Naive B cell (primary cell): ENCODE data around the gene KIAA0753. TPM values are rescaled to one million over a fixed set of nuclear protein-coding genes. Genes with fewer than 3 reads are reported as not detected.
"Not testable (repeated sequence)": the region's sequence is repeated elsewhere in the genome, so short reads cannot be mapped to it uniquely, and the experiment has no call there.

Experiments used
- ATAC-seq, 2 donors: fragments of 150-1000 bp; cut with Tn5 transposase; 2 replicates each; pipeline ENCODE4 v1.10.0; 2021; ENCODE audit warnings: low read depth in 2 of 2, mild to moderate bottlenecking in 2 of 2, moderate library complexity in 2 of 2
- DNase-seq: peaks from one replicate; pipeline ENCODE4 v3.0.0; 2022
- H3K27ac Mint-ChIP-seq, 6 donors: one replicate each; pipeline ENCODE4 v1.8.0; 2020 to 2022; ENCODE audit warnings: mild to moderate bottlenecking in 6 of 6, mixed read lengths in 6 of 6, moderate library complexity in 5 of 6, inconsistent platforms in 2 of 6
- H3K27me3 Mint-ChIP-seq, 3 donors: one replicate each; pipeline ENCODE4 v1.8.0; 2021 to 2022; ENCODE audit warnings: mixed read lengths in 3 of 3, mild to moderate bottlenecking in 1 of 3
- H3K36me3 Mint-ChIP-seq, 2 donors: one replicate each; pipeline ENCODE4 v1.8.0; 2020 to 2022; ENCODE audit warnings: mixed read lengths in 2 of 2, inconsistent platforms in 1 of 2, mild to moderate bottlenecking in 1 of 2
- H3K4me1 Mint-ChIP-seq, 3 donors: one replicate each; pipeline ENCODE4 v1.8.0; 2020 to 2022; ENCODE audit warnings: mixed read lengths in 3 of 3, inconsistent platforms in 1 of 3, mild to moderate bottlenecking in 1 of 3, moderate library complexity in 1 of 3
- H3K4me3 Mint-ChIP-seq, 8 donors: one replicate each; pipeline ENCODE4 v1.8.0; 2020 to 2022; ENCODE audit warnings: mild to moderate bottlenecking in 8 of 8, mixed read lengths in 8 of 8, moderate library complexity in 8 of 8, inconsistent platforms in 2 of 8
- H3K9me3 Mint-ChIP-seq, 7 donors: one replicate each; pipeline ENCODE4 v1.8.0; 2020 to 2022; ENCODE audit warnings: mixed read lengths in 7 of 7, mild to moderate bottlenecking in 5 of 7, inconsistent platforms in 2 of 7, moderate library complexity in 1 of 7
- polyA plus RNA-seq, 6 donors: library from polyadenylated mRNA; unstranded; fragments of 300-500 nt; fragmentation: Illumina TruSeq; gene quantifications; one replicate each; pipeline ENCODE4 v1.2.3, GENCODE V29; 2021; ENCODE audit warnings: low read depth in 6 of 6

KIAA0753 gene
- polyA plus RNA-seq, 6 donors from 2014 or later, result 2.8 to 5.9 (median 3.2) TPM

DNA sequence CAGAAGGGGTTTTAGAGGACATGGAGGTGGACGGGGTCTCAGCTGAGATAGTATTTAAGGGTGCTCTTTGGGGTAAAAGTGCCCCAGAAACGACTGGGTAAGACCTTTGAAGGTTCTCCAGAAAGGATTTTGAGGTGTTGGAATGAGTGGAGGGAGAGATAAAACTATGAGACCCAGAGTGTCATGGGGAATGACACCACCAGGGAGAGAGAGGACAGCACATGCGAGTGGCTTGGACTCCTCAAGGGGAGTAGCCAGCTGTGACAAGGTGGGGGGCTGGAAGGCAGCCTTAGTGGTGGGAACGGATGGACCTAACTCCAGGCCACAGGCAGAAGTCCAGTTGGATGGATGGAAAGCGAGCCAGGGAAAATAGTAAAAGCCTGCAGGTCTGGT lies 64.9 kb downstream of the KIAA0753 start:
- H3K27ac Mint-ChIP-seq, result peak overlapping the region; percentile 54 to 95 (median 90)
- H3K4me1 Mint-ChIP-seq, result peaks cover 25 to 47% (median 38%) of the 10 kb centered on the region in 3 donors
- ATAC-seq (no peak), DNase-seq (no peak)
- H3K4me3 Mint-ChIP-seq, result peak overlapping the region; percentile 37 to 92 (median 86)
- no peaks in the 10 kb centered on the region for H3K27me3 Mint-ChIP-seq
- peaks cover 11 to 12% of the 10 kb centered on the region in 2 donors for H3K36me3 Mint-ChIP-seq
- no peaks in the 10 kb centered on the region for H3K9me3 Mint-ChIP-seq

DNA sequence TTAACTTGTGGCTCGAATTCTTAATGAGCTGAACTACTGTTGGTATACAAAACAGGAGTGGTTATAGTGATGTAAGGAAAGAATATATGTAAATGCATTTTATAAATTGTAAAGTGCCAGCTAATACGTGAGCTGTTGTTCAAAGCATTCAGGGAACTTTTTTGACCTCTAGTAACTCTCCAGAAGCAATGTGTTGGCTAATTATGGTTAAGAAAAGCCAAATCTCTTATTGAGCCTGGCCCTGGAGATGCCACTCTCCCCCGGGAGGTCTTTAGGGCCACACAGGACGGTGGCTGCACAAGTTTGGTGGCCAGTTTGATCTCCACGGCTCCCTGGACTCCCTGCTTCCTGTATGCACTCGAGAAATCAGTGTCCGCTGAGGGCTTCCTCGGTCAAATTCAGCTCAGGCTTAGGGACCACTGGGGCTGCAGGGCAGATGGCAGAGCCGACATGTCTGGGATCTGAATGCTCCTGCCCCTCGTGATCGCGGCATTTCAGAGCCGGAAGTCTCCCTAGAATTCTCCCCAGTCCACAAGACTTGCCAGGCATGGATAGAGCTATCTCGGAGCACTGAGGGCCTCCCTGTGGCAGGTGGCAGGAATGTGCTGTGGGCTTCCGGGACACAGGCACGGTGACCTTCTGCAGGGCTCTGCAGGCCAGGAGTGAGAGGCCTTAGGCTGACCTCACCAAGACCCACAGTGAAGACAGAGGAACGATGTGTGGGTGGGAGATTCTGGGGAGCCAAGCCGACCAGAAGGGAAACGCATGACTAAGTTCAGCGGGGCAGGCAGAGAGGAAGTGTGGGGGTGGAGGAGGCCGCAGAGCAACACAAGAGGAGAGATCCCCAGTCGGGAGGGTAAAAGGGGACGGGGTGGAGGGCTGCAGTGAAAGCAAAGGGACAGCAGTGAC lies 65.6 kb downstream of the KIAA0753 start:
- Mint-ChIP-seq H3K27ac (peak overlapping the region; percentile 68 to 95 (median 90)), H3K4me3 (peak overlapping the region; percentile 32 to 92 (median 86)), H3K4me1 (peaks cover 25 to 49% (median 41%) of the 10 kb centered on the region in 3 donors), H3K27me3 (no peaks in the 10 kb centered on the region), H3K9me3 (no peaks in the 10 kb centered on the region), H3K36me3 (peaks cover 11 to 12% of the 10 kb centered on the region in 2 donors)
- ATAC-seq, result peak; percentile 99 to 100
- peak; percentile 47 for DNase-seq

DNA sequence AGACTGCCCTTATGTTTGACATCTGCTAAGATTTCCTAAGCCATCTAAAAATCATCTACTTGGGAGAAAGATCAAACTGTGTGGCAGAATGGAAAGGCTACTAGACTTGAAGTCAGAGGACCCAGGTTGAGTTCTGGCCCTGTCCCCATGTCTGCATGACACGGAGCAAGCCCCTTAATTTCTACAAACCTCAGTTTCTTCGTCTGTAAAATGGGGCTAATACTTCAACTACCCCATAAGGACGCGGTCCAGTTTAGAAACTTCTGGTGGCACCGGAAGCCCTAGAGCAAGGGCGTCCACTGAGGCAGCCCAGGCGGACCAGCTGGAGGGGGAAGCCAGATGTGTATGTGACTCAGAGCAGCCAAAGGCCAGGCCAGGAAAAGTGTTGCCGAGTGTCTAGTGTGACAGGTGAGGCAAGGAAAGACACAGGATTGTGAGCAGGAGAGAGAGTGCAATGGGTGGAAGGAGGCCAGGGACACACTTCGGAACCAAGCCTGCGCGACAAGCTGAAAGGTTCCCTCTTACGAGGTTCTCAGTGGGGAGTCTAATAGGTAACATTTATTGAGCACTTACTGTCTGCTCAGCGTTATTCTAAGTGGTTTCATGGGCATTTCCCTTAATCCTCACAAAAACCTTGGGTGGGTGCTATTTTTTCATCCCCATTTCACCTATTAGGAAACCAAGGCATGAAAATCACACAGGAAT lies 66.4 kb downstream of the KIAA0753 start:
- DNase-seq (no peak), ATAC-seq (no peak)
- H3K9me3 Mint-ChIP-seq, result no peaks in the 10 kb centered on the region
- peak overlapping the region in 2 of 6 donors; percentile 28 to 37 for H3K27ac Mint-ChIP-seq
- H3K4me3 Mint-ChIP-seq, result peak overlapping the region in 4 of 8 donors; percentile 9 to 86 (median 30)
- H3K36me3 Mint-ChIP-seq, result peaks cover 11 to 12% of the 10 kb centered on the region in 2 donors
- no peaks in the 10 kb centered on the region for H3K27me3 Mint-ChIP-seq
- peaks cover 25 to 51% (median 48%) of the 10 kb centered on the region in 3 donors for H3K4me1 Mint-ChIP-seq

DNA sequence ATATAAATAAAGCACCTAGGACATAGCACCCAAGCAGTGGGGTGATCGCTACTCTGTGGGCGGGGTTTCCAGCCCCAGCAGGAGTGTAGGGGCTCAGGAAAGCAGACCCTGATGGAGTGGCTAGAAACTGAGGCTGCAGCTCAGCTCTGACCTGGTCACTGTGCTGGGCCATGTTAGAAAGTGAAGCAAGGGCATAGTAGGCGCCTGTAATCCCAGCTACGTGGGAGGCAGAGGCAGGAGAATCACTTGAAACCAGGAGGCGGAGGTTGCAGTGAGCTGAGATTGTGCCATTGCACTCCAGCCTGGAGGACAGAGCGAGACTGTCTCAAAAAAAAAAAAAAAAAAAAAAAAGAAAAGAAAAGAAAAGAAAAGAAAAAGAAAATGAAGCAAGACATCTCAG lies 67.0 kb downstream of the KIAA0753 start:
- not testable (repeated sequence) for H3K27ac Mint-ChIP-seq, H3K27me3 Mint-ChIP-seq, H3K9me3 Mint-ChIP-seq, DNase-seq, ATAC-seq
- peak overlapping the region in 1 of 8 donors; percentile 47 for H3K4me3 Mint-ChIP-seq
- peaks cover 25 to 51% (median 48%) of the 10 kb centered on the region in 3 donors for H3K4me1 Mint-ChIP-seq
- peaks cover 11 to 12% of the 10 kb centered on the region in 2 donors for H3K36me3 Mint-ChIP-seq

DNA sequence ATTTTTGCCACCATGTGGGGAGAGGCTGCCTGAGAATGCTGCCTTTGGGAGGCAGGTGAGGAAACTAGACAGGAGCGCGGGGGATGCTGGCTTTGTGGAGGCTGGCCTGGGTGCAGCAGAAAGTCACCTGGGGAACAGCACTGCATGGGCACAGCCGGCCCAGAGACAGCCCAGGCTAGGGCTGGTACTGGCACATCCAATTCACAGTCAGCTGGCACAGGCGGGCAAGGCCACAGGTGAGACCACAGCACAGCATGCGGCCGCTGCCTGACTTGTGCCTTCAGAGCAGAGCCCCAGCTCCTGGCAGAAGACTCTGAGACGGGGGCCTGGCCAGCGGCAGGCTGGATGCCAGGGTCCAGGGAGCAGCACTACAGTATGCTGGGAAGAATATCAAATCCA lies 67.5 kb downstream of the KIAA0753 start:
- H3K27me3 Mint-ChIP-seq, result no peaks in the 10 kb centered on the region
- no peak for ATAC-seq
- no peak overlapping the region for H3K4me3 Mint-ChIP-seq
- H3K27ac Mint-ChIP-seq, result peak overlapping the region in 2 of 6 donors; percentile 38 to 67
- peaks cover 9 to 11% of the 10 kb centered on the region in 2 donors for H3K36me3 Mint-ChIP-seq
- no peak for DNase-seq
- peaks cover 25 to 50% (median 48%) of the 10 kb centered on the region in 3 donors for H3K4me1 Mint-ChIP-seq
- H3K9me3 Mint-ChIP-seq, result no peaks in the 10 kb centered on the region

DNA sequence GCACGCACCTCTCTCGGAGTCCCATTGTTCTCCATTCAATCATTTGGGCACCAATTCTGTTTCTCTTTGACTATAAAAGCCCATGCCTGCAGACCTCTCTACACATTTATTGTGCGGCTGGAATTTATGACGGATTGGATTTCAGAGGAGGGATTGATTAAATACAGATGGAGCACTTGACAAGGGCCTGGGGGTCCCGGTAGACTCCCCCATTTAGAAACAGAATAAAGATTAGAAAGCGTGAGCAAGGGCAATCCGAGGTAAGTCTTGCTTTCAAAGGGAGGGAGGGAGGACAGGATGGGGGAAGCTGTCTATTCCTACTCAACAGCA lies 69.1 kb downstream of the KIAA0753 start:
- H3K4me3 Mint-ChIP-seq, result no peak overlapping the region
- ATAC-seq (no peak), DNase-seq (no peak)
- H3K4me1 Mint-ChIP-seq, result peaks cover 21 to 37% (median 34%) of the 10 kb centered on the region in 3 donors
- H3K27ac Mint-ChIP-seq, result no peak overlapping the region
- no peaks in the 10 kb centered on the region for H3K9me3 Mint-ChIP-seq
- H3K27me3 Mint-ChIP-seq, result no peaks in the 10 kb centered on the region
- no peaks in the 10 kb centered on the region for H3K36me3 Mint-ChIP-seq

DNA sequence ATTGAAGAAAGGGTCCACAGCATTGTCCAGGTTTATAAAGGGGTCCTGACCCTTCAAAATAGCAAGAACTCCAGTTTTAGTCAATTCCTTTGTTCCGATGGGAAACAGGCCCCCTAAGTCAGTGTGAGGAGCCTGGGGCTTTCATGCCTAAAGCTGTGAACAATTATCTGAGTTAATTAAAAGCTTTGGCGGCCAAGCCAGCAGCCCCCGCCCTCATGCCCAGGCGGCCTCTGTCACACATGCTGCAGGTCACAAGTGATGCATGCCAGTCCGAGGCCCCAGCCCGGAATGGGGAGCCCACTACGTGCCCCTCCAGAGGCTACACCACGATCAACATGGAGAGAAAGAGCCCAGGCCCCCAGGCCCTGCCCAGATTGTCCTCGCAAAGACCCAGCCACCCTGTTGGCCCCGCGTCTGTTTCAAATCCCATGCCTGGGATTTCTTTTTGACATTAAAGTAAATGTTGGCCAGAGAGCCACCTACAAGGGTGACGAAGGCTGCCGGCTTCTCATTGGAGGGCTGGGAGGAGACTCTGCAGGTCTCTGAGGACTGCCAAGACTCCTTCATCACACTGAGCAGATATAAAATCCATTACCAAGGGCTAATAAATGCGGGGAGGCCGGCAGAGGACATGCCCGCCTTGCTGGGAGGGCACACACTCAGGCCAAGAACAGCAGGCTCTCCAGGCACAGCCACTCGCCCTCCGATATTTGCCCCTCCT lies 69.6 kb downstream of the KIAA0753 start:
- H3K36me3 Mint-ChIP-seq, result no peaks in the 10 kb centered on the region
- DNase-seq, result no peak
- H3K27me3 Mint-ChIP-seq, result no peaks in the 10 kb centered on the region
- H3K9me3 Mint-ChIP-seq, result no peaks in the 10 kb centered on the region
- H3K27ac Mint-ChIP-seq, result no peak overlapping the region
- ATAC-seq, result no peak
- peaks cover 16 to 32% (median 29%) of the 10 kb centered on the region in 3 donors for H3K4me1 Mint-ChIP-seq
- H3K4me3 Mint-ChIP-seq, result no peak overlapping the region

DNA sequence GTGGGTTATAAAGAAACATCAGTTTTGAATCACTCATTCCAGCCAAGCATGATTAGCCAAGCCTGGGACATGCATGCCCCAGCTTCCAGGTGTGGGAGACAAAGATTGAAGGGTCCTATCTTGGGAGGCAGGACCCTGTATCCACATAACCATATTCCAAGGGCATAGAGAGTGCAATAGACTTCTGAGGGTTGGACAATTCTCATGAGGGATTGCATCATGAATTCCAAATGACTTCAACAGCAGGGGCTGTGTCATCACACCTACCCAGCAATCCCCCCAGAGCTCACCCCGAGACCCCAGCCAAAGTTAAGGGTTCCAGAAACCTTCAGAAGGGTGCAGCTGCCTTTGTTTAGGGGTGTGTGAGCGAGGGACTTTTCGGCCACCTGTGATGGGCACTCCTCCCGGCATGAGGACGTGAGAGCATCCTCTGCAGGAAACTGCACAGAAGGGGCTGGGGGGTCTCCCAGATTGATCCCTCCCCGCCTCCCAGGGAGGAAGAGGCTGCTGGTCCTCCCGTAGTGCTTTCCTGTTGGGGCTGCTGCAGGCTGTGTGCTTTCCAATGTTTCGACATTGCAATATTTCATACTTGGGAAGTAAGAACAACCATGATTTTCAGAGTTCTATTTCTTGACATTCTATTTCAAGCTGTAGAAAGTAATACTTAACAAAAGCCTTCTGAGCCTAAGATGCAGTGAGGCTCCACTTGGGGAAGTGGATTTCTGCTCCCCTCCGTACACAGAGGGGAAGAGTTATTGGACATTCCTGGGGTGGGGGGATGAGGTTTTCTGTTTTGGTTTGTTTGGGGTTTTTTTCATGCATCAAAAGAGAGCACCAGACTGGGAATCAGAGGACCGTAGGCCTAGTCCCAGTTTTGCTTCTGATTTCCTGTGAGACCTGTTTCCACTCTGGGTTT lies 70.9 kb downstream of the KIAA0753 start:
- DNase-seq (no peak), ATAC-seq (no peak)
- H3K27me3 Mint-ChIP-seq, result peaks cover 3 to 4% (median 3%) of the 10 kb centered on the region in 3 donors
- no peaks in the 10 kb centered on the region for H3K9me3 Mint-ChIP-seq
- H3K27ac Mint-ChIP-seq, result peak overlapping the region in 3 of 6 donors; percentile 30 to 78 (median 37)
- H3K4me1 Mint-ChIP-seq, result peaks cover 7 to 19% (median 17%) of the 10 kb centered on the region in 3 donors
- no peak overlapping the region for H3K4me3 Mint-ChIP-seq
- H3K36me3 Mint-ChIP-seq, result no peaks in the 10 kb centered on the region

DNA sequence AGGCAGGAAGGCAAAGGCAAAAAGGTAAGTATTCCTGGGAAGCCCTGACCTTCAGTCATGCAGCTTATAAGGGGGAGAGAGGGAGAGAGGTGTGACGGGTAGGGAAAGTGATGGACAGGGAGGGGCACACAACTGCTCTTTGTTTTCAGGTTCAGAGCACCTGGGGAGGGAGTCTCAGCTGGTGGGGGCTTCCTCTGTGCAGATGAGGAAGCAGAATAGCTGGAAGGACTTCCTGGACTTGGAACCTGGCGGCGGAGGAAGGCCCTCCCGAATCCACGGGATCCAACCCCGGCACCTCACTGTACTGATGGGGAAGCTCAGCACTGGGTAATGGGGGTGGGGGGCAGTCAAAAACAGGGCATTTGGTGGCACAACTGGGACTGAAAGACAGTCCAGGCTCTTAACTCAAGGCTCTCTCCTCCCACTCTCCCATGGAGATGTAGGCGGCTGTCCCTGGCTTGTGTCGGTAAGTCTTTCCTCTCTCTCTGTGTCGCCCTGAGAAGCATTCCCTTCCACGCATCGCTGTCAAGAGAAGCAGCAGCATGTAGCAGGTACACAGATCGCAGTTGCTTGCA lies 72.2 kb downstream of the KIAA0753 start:
- Mint-ChIP-seq H3K36me3 (no peaks in the 10 kb centered on the region), H3K27me3 (peaks cover 7 to 15% (median 13%) of the 10 kb centered on the region in 3 donors), H3K27ac (peak overlapping the region in 1 of 6 donors; percentile 3), H3K9me3 (no peaks in the 10 kb centered on the region), H3K4me1 (peaks cover 3 to 11% (median 8%) of the 10 kb centered on the region in 3 donors), H3K4me3 (no peak overlapping the region)
- no peak for ATAC-seq
- no peak for DNase-seq

DNA sequence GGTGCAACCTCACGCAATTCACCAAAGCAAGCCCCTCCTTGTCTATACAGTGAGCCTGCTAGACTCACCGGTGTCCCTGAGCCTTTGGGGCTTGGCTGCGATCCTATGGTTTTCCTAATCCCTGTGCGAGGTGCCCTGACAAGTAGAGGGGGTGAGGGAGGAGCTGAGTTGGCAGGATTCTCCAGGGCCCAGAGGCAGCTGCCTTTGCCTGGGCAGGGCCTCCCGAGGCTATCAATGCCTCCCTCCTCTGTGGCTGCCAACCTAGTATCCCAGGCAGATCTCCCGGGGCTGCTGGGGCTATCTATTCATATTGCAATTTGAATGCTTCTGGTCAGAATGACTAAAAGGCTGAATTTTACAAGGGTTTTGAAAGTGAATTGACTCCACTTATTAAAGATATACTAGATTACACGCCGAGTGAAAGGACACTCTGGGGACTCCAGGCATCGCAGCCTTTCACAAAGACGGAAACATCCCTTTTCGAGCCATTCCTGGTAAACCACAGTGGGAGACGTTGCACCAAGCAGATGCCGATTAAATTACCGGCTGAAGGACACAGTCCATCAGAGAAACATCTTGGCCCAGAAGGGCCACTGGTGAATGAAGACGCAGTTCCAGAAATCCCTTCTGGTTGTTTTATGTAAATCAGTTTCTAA lies 72.9 kb downstream of the KIAA0753 start:
- H3K4me3 Mint-ChIP-seq, result no peak overlapping the region

DNA sequence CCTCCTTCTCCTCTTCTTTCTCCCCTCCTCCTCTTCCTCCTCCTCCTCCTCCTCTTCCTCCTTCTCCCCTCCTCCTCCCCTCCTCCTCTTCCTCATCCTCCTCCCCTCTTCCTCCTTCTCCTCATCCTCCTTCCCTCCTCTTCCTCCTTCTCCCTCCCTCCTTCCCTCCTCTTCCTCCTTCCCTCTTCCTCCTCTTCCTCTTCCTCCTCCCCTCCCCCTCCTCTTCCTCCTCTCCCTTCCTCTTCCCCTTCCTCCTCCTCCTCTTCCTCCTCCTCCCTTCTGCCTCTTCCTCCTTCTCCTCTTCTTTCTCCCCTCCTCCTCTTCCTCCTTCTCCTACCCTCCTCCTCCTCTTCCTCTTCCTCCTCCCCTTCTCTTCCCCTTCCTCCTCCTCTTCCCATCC lies 79.1 kb downstream of the KIAA0753 start:
- H3K9me3 Mint-ChIP-seq, result peaks cover 0 to 2% (median 0%) of the 10 kb centered on the region in 7 donors
- H3K27me3 Mint-ChIP-seq, result peaks cover 31 to 65% (median 62%) of the 10 kb centered on the region in 3 donors
- no peak overlapping the region for H3K27ac Mint-ChIP-seq
- no peak overlapping the region for H3K4me3 Mint-ChIP-seq
- DNase-seq (no peak), ATAC-seq (no peak)
- peaks cover 6 to 9% (median 7%) of the 10 kb centered on the region in 3 donors for H3K4me1 Mint-ChIP-seq
- no peaks in the 10 kb centered on the region for H3K36me3 Mint-ChIP-seq

More for the DNA sequence above, 72.9 kb downstream of the KIAA0753 start:
- Mint-ChIP-seq H3K36me3 (no peaks in the 10 kb centered on the region), H3K27me3 (peaks cover 9 to 22% (median 13%) of the 10 kb centered on the region in 3 donors), H3K9me3 (no peaks in the 10 kb centered on the region), H3K4me1 (peaks cover under 1 to 11% (median 8%) of the 10 kb centered on the region in 3 donors), H3K27ac (no peak overlapping the region)
- DNase-seq (no peak), ATAC-seq (no peak)

DNA sequence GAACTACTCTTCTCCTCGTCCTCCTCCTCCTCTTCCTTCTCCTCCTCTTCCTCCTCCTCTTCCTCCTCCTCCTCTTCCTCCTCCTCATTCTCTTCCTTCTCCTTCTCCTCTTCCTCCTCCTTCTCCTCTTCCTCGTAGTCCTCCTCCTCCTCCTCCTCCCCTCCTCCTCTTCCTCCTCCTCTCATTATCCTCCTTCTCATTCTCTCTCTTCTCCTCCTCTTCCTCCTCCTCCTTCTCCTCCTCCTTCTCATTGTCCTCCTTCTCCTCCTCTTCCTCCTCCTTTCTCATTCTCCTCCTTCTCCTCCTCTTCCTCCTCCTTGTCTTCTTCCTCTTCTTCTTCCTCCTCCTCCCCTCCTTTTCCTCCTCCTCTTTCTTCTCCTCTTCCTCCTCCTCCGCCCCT lies 80.0 kb downstream of the KIAA0753 start:
- peaks cover 7 to 9% (median 9%) of the 10 kb centered on the region in 3 donors for H3K4me1 Mint-ChIP-seq
- no peak for ATAC-seq

More for the DNA sequence above, 80.0 kb downstream of the KIAA0753 start:
- Mint-ChIP-seq H3K27me3 (peaks cover 32 to 67% (median 63%) of the 10 kb centered on the region in 3 donors), H3K9me3 (peaks cover 0 to 2% (median 0%) of the 10 kb centered on the region in 7 donors), H3K27ac (peak overlapping the region in 1 of 6 donors; percentile 67), H3K36me3 (no peaks in the 10 kb centered on the region), H3K4me3 (no peak overlapping the region)
- no peak for DNase-seq
